IMR-90 (cell line): ENCODE data around the gene ZNF780A.

Source experiments
- CHD1 ChIP-seq: IDR thresholded peaks from 2 replicates; pipeline ENCODE4 v1.6.1; 2012; ENCODE audit warnings: low read depth, low read length, improper control_type of control experiment
- FOS ChIP-seq: fragments of 150-350 bp; IDR thresholded peaks from 2 replicates; pipeline ENCODE4 v1.6.1; 2016; ENCODE audit warnings: low read depth, low read length
- MAZ ChIP-seq: IDR thresholded peaks from 2 replicates; pipeline ENCODE4 v1.6.1; 2012; ENCODE audit warnings: low read depth, mild to moderate bottlenecking, low read length, improper control_type of control experiment, moderate library complexity, borderline replicate concordance
- MXI1 ChIP-seq: IDR thresholded peaks from 2 replicates; pipeline ENCODE4 v1.6.1; 2012; ENCODE audit warnings: low read depth, mild to moderate bottlenecking, low read length, moderate library complexity, borderline replicate concordance
- POLR2A ChIP-seq: IDR thresholded peaks from 2 replicates; pipeline ENCODE4 v1.6.1; 2012; ENCODE audit warnings: mild to moderate bottlenecking, low read depth, low read length
- RAD21 ChIP-seq: IDR thresholded peaks from 2 replicates; pipeline ENCODE4 v1.6.1; 2012; ENCODE audit warnings: low read length, improper control_type of control experiment
- TF ChIP-seq, protein P1 (sequence below): conservative IDR thresholded peaks from 2 replicates; pipeline ENCODE4 v1.5.1; 2012; ENCODE audit warnings: mild to moderate bottlenecking, low read depth, low read length, improper control_type of control experiment
- TF ChIP-seq, protein P2 (sequence below): fragments of 150-350 bp; IDR thresholded peaks from 2 replicates; pipeline ENCODE4 v1.6.1; 2016; ENCODE audit warnings: low read depth, mild to moderate bottlenecking, low read length, moderate library complexity, borderline replicate concordance

DNA sequence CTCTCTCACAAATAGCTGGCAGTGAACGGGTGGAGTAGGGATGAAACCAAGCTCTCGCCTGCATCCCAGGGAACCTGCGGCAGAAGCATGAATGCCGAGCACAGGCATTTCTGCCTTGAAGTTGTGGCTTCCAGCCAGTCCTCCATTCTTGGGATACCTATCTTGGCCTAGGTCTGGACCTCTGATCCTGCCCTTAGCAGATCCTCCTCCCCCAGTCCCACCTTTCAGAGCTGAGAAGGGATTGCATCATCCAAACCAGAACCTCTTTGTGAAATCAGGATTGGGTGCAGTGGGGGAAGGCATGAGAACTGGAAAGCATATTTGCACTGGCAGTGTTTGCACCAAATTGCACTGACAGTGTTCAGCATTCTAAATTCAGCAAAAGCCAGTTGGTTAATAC, 5.8 kb downstream of the ZNF780A start:
- no peak for TF ChIP-seq POLR2A
- TF ChIP-seq, protein P1, sequence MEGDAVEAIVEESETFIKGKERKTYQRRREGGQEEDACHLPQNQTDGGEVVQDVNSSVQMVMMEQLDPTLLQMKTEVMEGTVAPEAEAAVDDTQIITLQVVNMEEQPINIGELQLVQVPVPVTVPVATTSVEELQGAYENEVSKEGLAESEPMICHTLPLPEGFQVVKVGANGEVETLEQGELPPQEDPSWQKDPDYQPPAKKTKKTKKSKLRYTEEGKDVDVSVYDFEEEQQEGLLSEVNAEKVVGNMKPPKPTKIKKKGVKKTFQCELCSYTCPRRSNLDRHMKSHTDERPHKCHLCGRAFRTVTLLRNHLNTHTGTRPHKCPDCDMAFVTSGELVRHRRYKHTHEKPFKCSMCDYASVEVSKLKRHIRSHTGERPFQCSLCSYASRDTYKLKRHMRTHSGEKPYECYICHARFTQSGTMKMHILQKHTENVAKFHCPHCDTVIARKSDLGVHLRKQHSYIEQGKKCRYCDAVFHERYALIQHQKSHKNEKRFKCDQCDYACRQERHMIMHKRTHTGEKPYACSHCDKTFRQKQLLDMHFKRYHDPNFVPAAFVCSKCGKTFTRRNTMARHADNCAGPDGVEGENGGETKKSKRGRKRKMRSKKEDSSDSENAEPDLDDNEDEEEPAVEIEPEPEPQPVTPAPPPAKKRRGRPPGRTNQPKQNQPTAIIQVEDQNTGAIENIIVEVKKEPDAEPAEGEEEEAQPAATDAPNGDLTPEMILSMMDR, result no peak
- TF ChIP-seq, protein P2, sequence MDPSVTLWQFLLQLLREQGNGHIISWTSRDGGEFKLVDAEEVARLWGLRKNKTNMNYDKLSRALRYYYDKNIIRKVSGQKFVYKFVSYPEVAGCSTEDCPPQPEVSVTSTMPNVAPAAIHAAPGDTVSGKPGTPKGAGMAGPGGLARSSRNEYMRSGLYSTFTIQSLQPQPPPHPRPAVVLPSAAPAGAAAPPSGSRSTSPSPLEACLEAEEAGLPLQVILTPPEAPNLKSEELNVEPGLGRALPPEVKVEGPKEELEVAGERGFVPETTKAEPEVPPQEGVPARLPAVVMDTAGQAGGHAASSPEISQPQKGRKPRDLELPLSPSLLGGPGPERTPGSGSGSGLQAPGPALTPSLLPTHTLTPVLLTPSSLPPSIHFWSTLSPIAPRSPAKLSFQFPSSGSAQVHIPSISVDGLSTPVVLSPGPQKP, result no peak
- TF ChIP-seq CHD1, result no peak
- no peak for TF ChIP-seq MAZ
- TF ChIP-seq MXI1, result no peak
- TF ChIP-seq RAD21, result no peak
- no peak for TF ChIP-seq FOS
